Measurements from ENCODE around the gene ZNF615.
"Not testable (repeated sequence)": the region's sequence is repeated elsewhere in the genome, so short reads cannot be mapped to it uniquely, and the experiment has no call there.

The ZNF615 gene

DNA sequence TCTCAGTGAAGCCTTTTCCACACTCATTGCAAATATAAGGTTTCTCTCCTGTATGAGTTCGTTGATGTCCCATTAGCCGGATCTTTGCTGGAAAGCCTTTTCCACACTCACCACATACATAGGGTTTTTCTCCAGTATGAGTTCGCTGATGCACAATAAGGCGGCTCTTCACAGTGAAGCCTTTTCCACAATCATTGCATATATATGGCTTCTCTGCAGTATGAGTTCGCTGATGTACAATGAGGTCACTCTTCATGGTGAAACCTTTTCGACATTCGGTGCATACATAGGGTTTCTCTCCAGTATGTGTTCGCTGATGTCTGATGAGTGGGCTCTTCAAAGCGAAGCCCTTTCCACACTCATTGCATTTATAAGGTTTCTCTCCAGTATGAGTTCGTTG, 14.6 kb downstream of the ZNF615 start:
- no peak overlapping the region for H3K14ac ChIP-seq (ENCODE audit: low read length in 2 of 2)
- no peaks in the 10 kb centered on the region for H3K79me1 ChIP-seq (replicated peaks; ENCODE audit: low read length, poor library complexity, severe bottlenecking)
- no peak overlapping the region for H3K23ac ChIP-seq (ENCODE audit: low read length in 2 of 2)
- no peak overlapping the region for H4K8ac ChIP-seq (ENCODE audit: low read length)
- no peak overlapping the region for H3K9ac ChIP-seq (ENCODE audit: low read length)
- H2AFZ ChIP-seq (ENCODE audit: low read depth, low read length), result no peak overlapping the region
- no peak overlapping the region for H2AK5ac ChIP-seq (ENCODE audit: low read length, severe bottlenecking)
- no peak overlapping the region for H3K27ac ChIP-seq (ENCODE audit: low read length, poor library complexity, severe bottlenecking)
- H2BK15ac ChIP-seq (ENCODE audit: low read depth, poor library complexity, severe bottlenecking), result no peak overlapping the region
- H2BK120ac ChIP-seq (ENCODE audit: low read depth, low read length), result no peak overlapping the region
- H3K9me3 ChIP-seq (ENCODE audit: control insufficient read depth, low read length), result peaks cover 93% of the 10 kb centered on the region
- no peak overlapping the region for H3K4me2 ChIP-seq (ENCODE audit: low read length, poor library complexity, severe bottlenecking)
- H3K4me1 ChIP-seq (ENCODE audit: control insufficient read depth, insufficient read depth, low read depth, low read length), result no peaks in the 10 kb centered on the region
- no peak overlapping the region for H3K4ac ChIP-seq (ENCODE audit: low read depth in 1 of 2, low read length in 2 of 2)
- DNase-seq, result no peak
- 97% methylated on average over 10 of the region's 10 CpGs for WGBS
- peaks cover 16 to 59% of the 10 kb centered on the region in 2 experiments for H3K36me3 ChIP-seq (ENCODE audit: control insufficient read depth in 1 of 2, insufficient read depth in 2 of 2, low read depth in 1 of 2, low read length in 2 of 2)
- no peak overlapping the region for H4K91ac ChIP-seq (ENCODE audit: low read length)
- no peak overlapping the region for H2BK12ac ChIP-seq (ENCODE audit: low read length in 2 of 2)
- peak overlapping the region in 1 of 2 experiments; percentile 60 for H3K4me3 ChIP-seq (ENCODE audit: insufficient read depth in 1 of 2, low read depth in 1 of 2, low read length in 2 of 2)
- H2BK5ac ChIP-seq (ENCODE audit: low read depth, low read length, poor library complexity, severe bottlenecking), result no peak overlapping the region
- H3K18ac ChIP-seq (ENCODE audit: low read depth in 1 of 2, low read length in 2 of 2), result no peak overlapping the region
- no peaks in the 10 kb centered on the region for H3K27me3 ChIP-seq (ENCODE audit: control insufficient read depth in 1 of 2, insufficient read depth in 1 of 2, low read length in 2 of 2)

DNA sequence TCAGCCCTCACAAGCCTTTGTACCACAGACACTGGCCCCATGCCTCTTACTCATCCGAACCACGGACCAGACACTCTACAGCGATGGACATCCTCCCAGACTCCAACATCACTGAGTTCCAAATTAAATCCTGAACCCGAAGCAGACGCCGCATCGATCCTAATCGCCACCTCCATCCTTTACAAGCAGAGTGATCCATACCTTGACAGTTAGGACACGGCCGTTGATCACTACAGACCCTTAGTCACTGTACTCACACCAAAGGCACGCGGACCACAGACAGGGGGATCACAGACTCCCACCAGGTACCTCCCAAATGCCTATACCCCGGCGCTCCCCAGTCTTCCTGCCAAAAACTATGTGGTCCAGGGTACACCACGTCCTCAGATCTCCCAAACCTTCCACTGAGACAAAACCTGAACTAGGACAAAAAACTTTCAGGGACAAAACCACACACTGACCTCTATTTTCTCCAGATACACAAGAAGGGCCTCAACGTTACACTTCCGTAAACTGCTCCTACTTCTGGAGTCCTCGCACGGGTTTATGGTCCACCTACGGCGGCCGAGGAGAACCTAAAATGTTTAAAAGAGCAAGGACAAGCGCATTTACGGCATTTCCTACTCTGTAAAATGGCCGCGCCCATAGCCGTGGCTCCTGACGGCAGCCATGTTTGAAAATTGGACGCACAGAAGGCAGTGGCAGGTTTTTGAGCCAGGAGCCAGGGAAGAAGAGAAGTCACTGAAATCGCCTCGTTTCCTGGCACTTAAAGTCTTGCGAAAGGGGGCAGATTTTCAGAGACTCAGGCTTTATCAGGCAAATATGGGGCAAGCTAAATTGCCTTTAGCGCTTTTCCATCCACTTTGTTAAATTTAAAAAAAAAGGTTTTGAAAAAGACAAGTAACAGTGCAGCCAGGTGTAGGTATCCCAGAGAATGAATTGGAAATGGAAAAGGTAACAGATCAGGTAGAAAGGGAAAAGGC, 21.4 kb downstream of the ZNF615 start, which contains the start of gene ZNF350:
Gene ZNF350 (minus strand): TSS at position 532 of the 983 bp plus-strand sequence. CDS start 12,480 bp downstream, outside the sequence.
- WGBS, result 5% methylated on average over 33 of the region's 33 CpGs

DNA sequence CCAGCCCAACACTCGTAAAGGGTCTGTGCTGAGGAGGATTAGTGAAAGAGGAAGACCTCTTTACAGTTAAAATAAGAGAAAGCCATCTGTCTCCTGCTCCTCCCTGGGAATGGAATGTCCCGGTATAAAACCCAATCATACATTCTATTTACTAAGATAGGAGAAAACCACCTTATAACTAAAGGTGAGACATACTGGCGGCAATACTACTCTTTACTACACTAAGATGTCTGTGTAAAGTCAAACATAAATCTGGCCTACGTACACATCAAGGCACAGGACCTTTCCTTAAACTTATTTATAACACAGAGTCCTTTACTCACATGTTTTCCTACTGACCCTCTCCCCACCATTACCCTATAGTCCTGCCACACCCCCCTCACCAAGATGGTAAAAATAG, 24.6 kb downstream of the ZNF615 start:
- Histone ChIP-seq H2BK15ac (ENCODE audit: low read depth, poor library complexity, severe bottlenecking) (no peak overlapping the region), H4K91ac (ENCODE audit: low read length) (no peak overlapping the region), H2BK120ac (ENCODE audit: low read depth, low read length) (no peak overlapping the region), H3K9ac (ENCODE audit: low read length) (no peak overlapping the region), H3K36me3 (ENCODE audit: control insufficient read depth in 1 of 2, insufficient read depth in 2 of 2, low read depth in 1 of 2, low read length in 2 of 2) (peaks cover 16 to 37% of the 10 kb centered on the region in 2 experiments), H3K23ac (ENCODE audit: low read length in 2 of 2) (no peak overlapping the region), H3K27ac (ENCODE audit: low read length, poor library complexity, severe bottlenecking) (no peak overlapping the region), H2BK5ac (ENCODE audit: low read depth, low read length, poor library complexity, severe bottlenecking) (no peak overlapping the region), H2BK12ac (ENCODE audit: low read length in 2 of 2) (no peak overlapping the region), H3K27me3 (ENCODE audit: control insufficient read depth in 1 of 2, insufficient read depth in 1 of 2, low read length in 2 of 2) (no peaks in the 10 kb centered on the region), H2AK5ac (ENCODE audit: low read length, severe bottlenecking) (no peak overlapping the region), H3K9me3 (ENCODE audit: control insufficient read depth, low read length) (peaks cover 74% of the 10 kb centered on the region), H3K4me2 (ENCODE audit: low read length, poor library complexity, severe bottlenecking) (no peak overlapping the region), H3K79me1 (replicated peaks; ENCODE audit: low read length, poor library complexity, severe bottlenecking) (peaks cover 31% of the 10 kb centered on the region), H4K8ac (ENCODE audit: low read length) (no peak overlapping the region), H2AFZ (ENCODE audit: low read depth, low read length) (no peak overlapping the region), H3K18ac (ENCODE audit: low read depth in 1 of 2, low read length in 2 of 2) (no peak overlapping the region), H3K14ac (ENCODE audit: low read length in 2 of 2) (no peak overlapping the region), H3K4me1 (ENCODE audit: control insufficient read depth, insufficient read depth, low read depth, low read length) (no peaks in the 10 kb centered on the region), H3K4ac (ENCODE audit: low read depth in 1 of 2, low read length in 2 of 2) (no peak overlapping the region), H3K4me3 (ENCODE audit: insufficient read depth in 1 of 2, low read depth in 1 of 2, low read length in 2 of 2) (peak overlapping the region in 1 of 2 experiments; percentile 3)
- WGBS, result 100% methylated on average over 3 of the region's 4 CpGs
- DNase-seq, result no peak

More for the DNA sequence above, 21.4 kb downstream of the ZNF615 start, which contains the start of gene ZNF350:
- H3K23ac ChIP-seq (ENCODE audit: low read length in 2 of 2), result no peak within 1 kb of the TSS
- peaks cover 13% of the 10 kb centered on the region for H3K79me1 ChIP-seq (replicated peaks; ENCODE audit: low read length, poor library complexity, severe bottlenecking)
- H2BK15ac ChIP-seq (ENCODE audit: low read depth, poor library complexity, severe bottlenecking), result no peak within 1 kb of the TSS
- peak within 1 kb of the TSS; percentile 88 to 97 for H3K4me3 ChIP-seq (ENCODE audit: insufficient read depth in 1 of 2, low read depth in 1 of 2, low read length in 2 of 2)
- peak within 1 kb of the TSS; percentile 76 for H4K8ac ChIP-seq (ENCODE audit: low read length)
- H3K36me3 ChIP-seq (ENCODE audit: control insufficient read depth in 1 of 2, insufficient read depth in 2 of 2, low read depth in 1 of 2, low read length in 2 of 2), result peaks cover 4 to 9% of the 10 kb centered on the region in 2 experiments
- no peak within 1 kb of the TSS for H4K91ac ChIP-seq (ENCODE audit: low read length)
- H3K9ac ChIP-seq (ENCODE audit: low read length), result peak within 1 kb of the TSS; percentile 97
- peak; percentile 95 for DNase-seq
- H3K18ac ChIP-seq (ENCODE audit: low read depth in 1 of 2, low read length in 2 of 2), result peak within 1 kb of the TSS; percentile 17 to 56
- peak within 1 kb of the TSS; percentile 89 for H3K4me2 ChIP-seq (ENCODE audit: low read length, poor library complexity, severe bottlenecking)
- no peaks in the 10 kb centered on the region for H3K4me1 ChIP-seq (ENCODE audit: control insufficient read depth, insufficient read depth, low read depth, low read length)
- H3K27ac ChIP-seq (ENCODE audit: low read length, poor library complexity, severe bottlenecking), result peak within 1 kb of the TSS; percentile 30
- no peak within 1 kb of the TSS for H2BK12ac ChIP-seq (ENCODE audit: low read length in 2 of 2)
- H3K9me3 ChIP-seq (ENCODE audit: control insufficient read depth, low read length), result peaks cover 68% of the 10 kb centered on the region
- H3K4ac ChIP-seq (ENCODE audit: low read depth in 1 of 2, low read length in 2 of 2), result peak within 1 kb of the TSS; percentile 47 to 89
- peak within 1 kb of the TSS; percentile 66 for H2AFZ ChIP-seq (ENCODE audit: low read depth, low read length)
- H2BK5ac ChIP-seq (ENCODE audit: low read depth, low read length, poor library complexity, severe bottlenecking), result peak within 1 kb of the TSS; percentile 49
- no peaks in the 10 kb centered on the region for H3K27me3 ChIP-seq (ENCODE audit: control insufficient read depth in 1 of 2, insufficient read depth in 1 of 2, low read length in 2 of 2)
- peak within 1 kb of the TSS; percentile 69 for H2AK5ac ChIP-seq (ENCODE audit: low read length, severe bottlenecking)
- H3K14ac ChIP-seq (ENCODE audit: low read length in 2 of 2), result peak within 1 kb of the TSS in 1 of 2 experiments; percentile 76
- no peak within 1 kb of the TSS for H2BK120ac ChIP-seq (ENCODE audit: low read depth, low read length)

DNA sequence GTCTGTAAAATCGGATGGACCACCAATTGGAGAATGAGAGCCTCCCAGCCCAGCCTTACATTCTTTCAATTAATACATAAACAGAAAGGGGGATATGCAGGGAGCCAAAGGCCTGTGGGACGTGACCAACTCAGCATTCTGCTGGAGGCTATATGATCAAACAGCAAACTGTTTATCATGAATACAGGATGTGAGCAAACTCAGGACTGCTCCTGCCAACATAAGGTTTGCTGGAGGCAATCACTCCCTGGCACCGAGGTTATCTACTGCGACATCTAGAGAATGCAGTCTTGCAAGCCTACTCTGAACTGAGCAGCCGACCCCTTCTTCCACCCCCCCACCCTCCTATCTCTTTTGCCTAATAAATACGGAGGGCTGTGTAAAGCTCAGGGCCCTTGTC, 27.1 kb downstream of the ZNF615 start:
- Histone ChIP-seq H3K9me3 (ENCODE audit: control insufficient read depth, low read length) (peaks cover 89% of the 10 kb centered on the region), H3K79me1 (replicated peaks; ENCODE audit: low read length, poor library complexity, severe bottlenecking) (peaks cover 37% of the 10 kb centered on the region), H3K36me3 (ENCODE audit: control insufficient read depth in 1 of 2, insufficient read depth in 2 of 2, low read depth in 1 of 2, low read length in 2 of 2) (peaks cover 21 to 40% of the 10 kb centered on the region in 2 experiments)
- not testable (repeated sequence) for H2BK12ac ChIP-seq (ENCODE audit: low read length in 2 of 2); H3K9ac ChIP-seq (ENCODE audit: low read length); H2AK5ac ChIP-seq (ENCODE audit: low read length, severe bottlenecking); H3K18ac ChIP-seq (ENCODE audit: low read depth in 1 of 2, low read length in 2 of 2); H2BK120ac ChIP-seq (ENCODE audit: low read depth, low read length); H2AFZ ChIP-seq (ENCODE audit: low read depth, low read length); H2BK5ac ChIP-seq (ENCODE audit: low read depth, low read length, poor library complexity, severe bottlenecking); H3K27ac ChIP-seq (ENCODE audit: low read length, poor library complexity, severe bottlenecking); H3K14ac ChIP-seq (ENCODE audit: low read length in 2 of 2); H2BK15ac ChIP-seq (ENCODE audit: low read depth, poor library complexity, severe bottlenecking); H4K91ac ChIP-seq (ENCODE audit: low read length); H3K4me3 ChIP-seq (ENCODE audit: insufficient read depth in 1 of 2, low read depth in 1 of 2, low read length in 2 of 2); DNase-seq; H3K23ac ChIP-seq (ENCODE audit: low read length in 2 of 2); H3K4ac ChIP-seq (ENCODE audit: low read depth in 1 of 2, low read length in 2 of 2); H3K4me1 ChIP-seq (ENCODE audit: control insufficient read depth, insufficient read depth, low read depth, low read length); H4K8ac ChIP-seq (ENCODE audit: low read length); H3K4me2 ChIP-seq (ENCODE audit: low read length, poor library complexity, severe bottlenecking); H3K27me3 ChIP-seq (ENCODE audit: control insufficient read depth in 1 of 2, insufficient read depth in 1 of 2, low read length in 2 of 2)
- 95% methylated on average over 5 of the region's 6 CpGs for WGBS
